Skin of body (tissue), 3 donors: ENCODE results near the gene ITGAL. TPM values are rescaled to one million over a fixed set of nuclear protein-coding genes. Genes with fewer than 3 reads are reported as not detected.

Source experiments
- DNase-seq: peaks from one replicate; lab custom pipeline; 2025; lab: John Stamatoyannopoulos, UW
- small RNA-seq: library from RNA; depleted of rRNA; stranded (forward); fragments of <200 nt; gene quantifications from one replicate; pipeline ENCODE3, GENCODE V24; 2014; ENCODE audit warnings: low replicate concordance
- total RNA-seq: library from RNA; depleted of rRNA; stranded (reverse); fragments of >200 nt; gene quantifications from one replicate; pipeline ENCODE4 v1.2.3, GENCODE V29; 2014

The ITGAL gene
- total RNA-seq, 1 donor from 2014 or later = 6.1 TPM

DNA sequence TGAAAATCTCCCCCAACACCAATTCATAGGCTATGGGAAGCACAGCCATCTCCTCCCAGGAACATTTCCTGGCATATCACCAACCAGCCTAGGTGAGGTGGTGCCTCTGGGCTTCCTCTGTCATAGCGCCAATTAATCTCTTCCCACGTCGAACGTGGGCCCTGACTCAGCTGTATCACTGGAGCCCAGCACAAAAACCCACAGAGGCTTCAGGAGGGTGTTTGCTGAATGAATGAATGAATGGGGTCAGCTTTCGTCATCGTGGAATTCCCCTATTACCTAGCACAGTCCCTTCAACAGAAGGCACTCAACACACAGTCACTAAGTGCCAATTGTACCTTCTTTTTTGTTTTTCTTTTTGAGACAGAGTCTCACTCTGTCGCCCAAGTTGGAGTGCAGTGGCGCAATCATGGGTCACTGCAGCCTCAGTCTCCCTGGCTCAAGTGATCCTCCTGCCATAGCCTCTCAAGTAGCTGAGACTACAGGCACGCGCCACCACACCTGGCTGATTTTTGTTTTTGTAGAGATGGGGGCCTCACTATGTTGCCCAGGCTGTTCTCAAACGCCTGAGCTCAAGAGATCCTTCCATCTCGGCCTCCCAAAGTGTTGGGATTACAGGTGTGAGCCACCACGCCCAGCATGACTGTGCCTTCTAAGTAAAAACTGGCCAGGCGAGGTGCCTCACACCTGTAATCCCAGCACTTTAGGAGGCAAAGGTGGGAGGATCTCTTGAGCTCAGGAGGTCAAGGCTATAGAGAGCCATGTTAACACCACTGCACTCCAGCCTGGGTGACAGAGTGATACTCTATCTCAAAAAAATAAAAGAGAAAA, 94.8 kb downstream of the ITGAL start:
- DNase-seq = no peak

DNA sequence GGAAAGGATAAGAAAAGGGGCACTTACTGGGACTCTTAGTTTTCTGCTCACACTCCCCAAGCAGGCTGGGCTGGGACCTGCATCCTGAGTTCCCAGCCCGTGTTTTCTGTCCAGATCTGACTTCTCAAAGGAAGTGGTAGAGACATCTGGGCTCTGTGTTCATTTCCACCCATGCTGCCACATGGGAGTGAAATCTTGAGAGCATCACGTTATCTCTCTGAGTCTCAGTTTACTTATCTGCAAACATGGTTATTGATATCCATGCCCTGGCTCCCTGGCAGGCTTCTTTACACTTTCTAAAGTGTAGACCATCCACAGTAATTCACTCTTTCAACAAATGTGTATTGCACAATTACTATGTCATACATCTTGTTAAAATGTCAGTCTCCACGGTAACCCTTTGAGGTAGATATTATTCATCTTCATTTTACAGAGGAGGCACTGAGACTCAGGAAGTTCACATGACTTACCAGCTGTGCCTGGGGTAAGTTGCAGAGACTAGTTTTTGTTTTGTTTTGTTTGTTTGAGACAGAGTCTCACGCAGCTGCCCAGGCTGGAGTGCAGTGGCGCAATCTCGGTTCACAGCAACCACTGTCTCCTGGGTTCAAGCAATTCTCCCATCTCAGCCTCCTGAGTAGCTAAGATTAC, 95.6 kb downstream of the ITGAL start:
- DNase-seq = no peak

DNA sequence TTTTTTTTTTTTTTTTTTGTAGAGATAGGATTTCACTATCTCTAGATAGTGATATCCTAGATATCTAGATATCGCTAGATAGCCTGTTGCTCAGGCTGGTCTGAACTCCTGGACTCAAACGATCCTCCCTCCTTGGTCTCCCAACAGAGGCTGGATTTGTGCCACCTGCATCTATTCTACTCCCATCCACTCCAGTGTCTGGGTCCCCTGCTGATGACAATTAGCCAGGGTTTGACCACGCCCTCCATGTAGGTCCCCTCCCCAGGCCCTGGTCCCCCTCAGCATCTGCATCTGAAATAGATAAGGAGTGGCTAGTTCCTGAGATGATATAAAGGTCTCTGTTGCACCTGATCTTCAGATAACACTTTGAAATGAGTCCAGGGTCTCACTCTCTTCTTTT, 96.7 kb downstream of the ITGAL start:
- DNase-seq = no peak

DNA sequence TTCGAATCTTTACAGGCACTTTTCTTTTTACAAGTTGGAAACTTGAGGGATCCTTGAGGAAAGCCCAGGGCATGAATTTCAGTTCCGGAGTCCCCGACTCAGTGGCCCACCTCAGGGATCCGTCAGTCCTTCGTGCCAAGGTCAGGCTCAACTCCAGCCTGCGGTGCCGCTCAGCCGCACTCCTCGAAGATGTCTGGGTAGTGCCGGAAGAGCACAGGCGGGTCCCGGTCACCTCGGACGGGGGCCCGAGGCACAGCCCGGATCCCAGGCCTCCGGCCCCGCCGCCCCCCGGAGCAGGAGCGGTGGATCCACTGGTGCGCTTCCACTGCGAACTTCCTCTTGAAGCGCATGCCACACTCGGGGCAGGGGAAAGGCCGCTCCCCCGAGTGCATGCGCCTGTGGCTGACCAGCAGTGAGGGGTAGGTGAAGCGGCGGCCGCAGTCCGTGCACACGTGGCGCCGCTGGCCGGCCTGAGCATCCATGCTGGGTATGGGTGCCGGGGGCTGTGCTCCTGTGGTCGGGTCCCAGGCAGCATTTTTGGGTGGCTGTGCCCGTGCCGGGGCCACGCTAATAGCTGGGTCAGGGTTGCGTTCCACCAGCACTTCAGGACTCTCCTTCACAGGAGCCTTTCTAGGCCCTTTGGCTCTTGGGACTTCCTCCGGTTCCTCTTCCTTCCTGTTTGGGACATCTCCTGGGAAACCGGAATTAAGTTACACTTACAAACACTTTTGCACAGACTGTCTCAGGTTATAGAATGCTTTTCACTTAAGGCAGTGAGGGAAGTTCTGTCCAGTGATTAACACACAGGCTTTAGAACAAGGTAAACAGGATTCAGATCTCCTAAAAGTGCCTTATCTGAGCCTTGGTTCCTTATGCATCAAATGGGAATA, 97.4 kb downstream of the ITGAL start:
- DNase-seq = peak; percentile 14

DNA sequence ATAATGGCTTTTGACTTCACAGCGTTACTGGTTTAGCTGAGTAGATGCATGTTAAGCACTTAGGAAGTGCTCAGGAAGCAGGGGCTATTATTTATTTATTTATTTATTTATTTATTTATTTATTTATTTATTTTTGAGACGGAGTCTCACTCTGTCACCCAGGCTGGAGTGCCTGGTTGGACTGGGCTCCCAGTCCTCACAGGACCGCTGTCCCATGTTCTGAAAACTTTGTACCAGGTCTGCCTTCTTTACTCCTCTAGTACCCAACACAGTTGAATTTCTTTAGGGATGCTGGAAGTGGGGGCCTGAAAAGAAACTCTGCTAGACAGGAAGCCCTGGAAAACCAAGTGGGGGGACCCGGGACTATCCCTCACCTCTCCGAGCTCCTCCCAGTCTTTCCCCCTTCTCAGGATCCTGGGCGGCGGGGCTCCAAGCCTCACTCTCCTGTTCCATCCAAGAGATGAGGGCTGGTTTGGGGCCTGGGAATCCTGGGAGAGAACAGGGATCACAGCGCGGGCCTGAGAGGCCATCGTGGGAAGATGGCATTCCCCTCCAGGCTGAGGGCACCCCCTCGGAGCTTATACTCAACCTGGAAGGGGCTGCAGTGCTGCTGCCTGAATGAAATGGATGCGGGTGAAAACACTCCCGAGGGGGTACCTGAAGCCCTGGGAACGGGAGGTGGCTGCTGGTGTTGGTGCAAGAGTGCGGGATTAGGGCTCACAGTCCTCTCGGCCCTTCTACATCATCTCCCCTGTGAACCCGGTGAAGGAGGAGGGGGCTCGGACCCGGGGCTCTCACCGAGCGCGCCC, 98.3 kb downstream of the ITGAL start:
- DNase-seq = peak; percentile 39

DNA sequence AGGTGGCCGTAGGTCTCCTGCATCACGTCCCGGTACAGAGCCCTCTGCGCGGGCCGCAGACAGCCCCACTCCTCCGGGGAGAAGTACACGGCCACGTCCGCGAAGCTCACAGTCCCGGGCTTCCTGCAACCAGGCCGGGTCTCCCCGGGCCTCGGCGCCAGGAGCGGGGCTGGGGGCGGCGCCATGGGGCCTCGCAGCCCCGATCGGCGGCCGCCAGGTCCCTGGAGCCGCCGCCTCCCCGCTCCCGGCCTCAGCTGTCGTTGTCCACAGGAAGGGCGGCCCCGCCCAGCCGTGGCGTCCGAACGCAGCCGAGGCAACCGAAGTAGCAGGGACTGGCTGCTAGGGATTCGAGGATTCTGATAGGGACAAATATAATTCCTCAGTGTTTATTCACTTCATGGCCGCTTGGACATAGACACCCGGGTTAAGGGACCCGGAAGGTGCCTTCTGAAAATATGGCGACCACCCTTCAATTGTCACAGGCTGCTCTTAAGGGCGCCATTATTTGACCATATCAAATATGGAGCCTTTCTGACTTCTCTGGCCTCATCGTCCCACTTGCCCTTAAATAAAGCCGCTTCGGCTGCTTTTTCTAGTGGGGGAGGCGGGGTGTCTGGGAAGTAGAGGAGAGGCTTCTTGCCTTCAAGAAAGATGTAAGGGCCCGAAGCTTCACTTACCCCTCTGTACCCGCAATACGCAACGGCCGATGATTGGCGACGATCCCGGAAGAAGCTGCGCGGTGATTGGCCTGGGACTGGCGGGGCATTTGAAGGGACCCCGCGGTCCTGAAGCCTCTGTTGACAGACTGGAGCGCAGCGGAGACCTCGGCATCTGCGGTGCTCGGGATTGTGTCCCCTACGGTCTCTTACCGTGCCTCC, 99.1 kb downstream of the ITGAL start, which contains the start of gene ZNF688:
Gene ZNF688, minus strand, starts transcription at position 270 of the 878 bp plus-strand sequence. Its CDS starts 85 bp downstream, at position 185.
- DNase-seq = peak; percentile 95

Small RNA genes lying within 50 kb of the gene (small RNA-seq; reads per million reads assigned to genes)
- gene MIR4518 (not detected), gene RF00019 (not detected), gene RNU7-61P (not detected)

Other genes with a start within 250 kb of the ITGAL start
- 1.6 TPM for gene NPIPB13, start 224.3 kb upstream of the ITGAL start, total RNA-seq
- gene CD2BP2, start 117.4 kb upstream of the ITGAL start, total RNA-seq = 17.0 TPM
- 24.7 TPM for gene TBC1D10B, start 102.2 kb upstream of the ITGAL start, total RNA-seq
- gene MYL11, start 97.9 kb upstream of the ITGAL start, total RNA-seq = 921 TPM
- gene SEPTIN1, start 90.2 kb upstream of the ITGAL start, total RNA-seq = 0.69 TPM
- gene ZNF48, start 77.3 kb upstream of the ITGAL start, total RNA-seq = 3.8 TPM
- 4.7 TPM for gene ZNF771, start 65.1 kb upstream of the ITGAL start, total RNA-seq
- 14.3 TPM for gene DCTPP1, start 42.7 kb upstream of the ITGAL start, total RNA-seq
- 13.1 TPM for gene SEPHS2, start 26.9 kb upstream of the ITGAL start, total RNA-seq
- gene ZNF768, start 53.8 kb downstream of the ITGAL start, total RNA-seq = 11.2 TPM
- gene ZNF747, start 62.1 kb downstream of the ITGAL start, total RNA-seq = 5.8 TPM
- gene ZNF764, start 85.6 kb downstream of the ITGAL start, total RNA-seq = 4.1 TPM
- 8.9 TPM for gene ZNF688, start 99.0 kb downstream of the ITGAL start, total RNA-seq
- gene ZNF785, start 113.0 kb downstream of the ITGAL start, total RNA-seq = 9.8 TPM
- 3.3 TPM for gene ZNF689, start 137.6 kb downstream of the ITGAL start, total RNA-seq
- 8.4 TPM for gene PRR14, start 178.2 kb downstream of the ITGAL start, total RNA-seq
- gene FBRS, start 185.7 kb downstream of the ITGAL start, total RNA-seq = 17.3 TPM
- 17.1 TPM for gene SRCAP, start 226.4 kb downstream of the ITGAL start, total RNA-seq